H1 (cell line): ENCODE data around the gene ANKRD60. TPM values are rescaled to one million over a fixed set of nuclear protein-coding genes. Genes with fewer than 3 reads are reported as not detected.

ENCODE experiments used
- CTCF ChIA-PET: fragments of 300-600 bp; sonication (Branson Sonifier 250); formaldehyde crosslinking; loops from one replicate; lab custom pipeline; 2021; ENCODE audit not compliant: partially characterized antibody; lab: Charles Lee
- POLR2A ChIA-PET: fragments of 300-600 bp; sonication (Branson Sonifier 250); formaldehyde crosslinking; loops from one replicate; lab custom pipeline; 2021; ENCODE audit warnings: inconsistent platforms; ENCODE audit not compliant: partially characterized antibody; lab: Charles Lee
- DNase-seq, 2 experiments: peaks; one replicate each; pipeline versions ENCODE4 v3.0.0 to v3.0.0-alpha.2; 2010 to 2022; ENCODE audit warnings: low spot score in 2 of 2, low read depth in 1 of 2, mixed read lengths in 1 of 2
- FAIRE-seq: peaks from 2 replicates; lab custom pipeline; 2011; peaks lifted over from hg19 to GRCh38; lab: Jason Lieb, UNC
- H2AFZ ChIP-seq: 2 replicates; pipeline ENCODE4 v1.8.1; 2012; ENCODE audit warnings: low read length, inconsistent platforms
- H2AK5ac ChIP-seq: 2 replicates; pipeline ENCODE4 v1.6.1; 2013; ENCODE audit warnings: low read depth, low read length
- H2BK120ac ChIP-seq: replicated peaks from 2 replicates; pipeline ENCODE3; 2013; ENCODE audit warnings: low read depth, low read length, inconsistent platforms
- H2BK12ac ChIP-seq: 2 replicates; pipeline ENCODE4 v1.6.1; 2013; ENCODE audit warnings: low read depth, low read length
- H2BK15ac ChIP-seq: 2 replicates; pipeline ENCODE4 v1.6.1; 2013; ENCODE audit warnings: low read length
- H2BK20ac ChIP-seq: 2 replicates; pipeline ENCODE4 v1.6.1; 2013; ENCODE audit warnings: low read length
- H2BK5ac ChIP-seq: 2 replicates; pipeline ENCODE4 v1.6.1; 2013; ENCODE audit warnings: low read depth, low read length
- H3K14ac ChIP-seq: 2 replicates; pipeline ENCODE4 v1.6.1; 2013; ENCODE audit warnings: inconsistent platforms; ENCODE audit not compliant: insufficient read length
- H3K18ac ChIP-seq: 2 replicates; pipeline ENCODE4 v1.6.1; 2013; ENCODE audit warnings: low read length; ENCODE audit errors: extremely low read depth
- H3K23ac ChIP-seq: 2 replicates; pipeline ENCODE4 v1.6.1; 2013; ENCODE audit warnings: inconsistent platforms; ENCODE audit not compliant: insufficient read length
- H3K23me2 ChIP-seq: 2 replicates; pipeline ENCODE4 v1.6.1; 2013; ENCODE audit warnings: low read depth, low read length
- H3K27ac ChIP-seq: 2 replicates; pipeline ENCODE4 v1.6.1; 2011; ENCODE audit warnings: low read depth, low read length, inconsistent platforms
- H3K27me3 ChIP-seq, 4 experiments: replicated peaks in 1 of 4; 1 replicate in 1 of 4; 2 replicates in 3 of 4; pipeline versions ENCODE4 v1.6.1 to v1.8.1; 2011 to 2013; ENCODE audit warnings: low read length in 3 of 4, mild to moderate bottlenecking in 3 of 4, inconsistent platforms in 2 of 4, mixed read lengths in 2 of 4, moderate library complexity in 1 of 4; ENCODE audit not compliant: control insufficient read depth in 3 of 4, insufficient read depth in 3 of 4; ENCODE audit errors: extremely low read depth in 1 of 4
- H3K36me3 ChIP-seq, 4 experiments: 2 replicates each; pipeline versions ENCODE4 v1.6.1 to v1.8.1; 2011 to 2013; ENCODE audit warnings: mild to moderate bottlenecking in 4 of 4, low read length in 3 of 4, moderate library complexity in 2 of 4, control low read depth in 1 of 4, inconsistent platforms in 1 of 4; ENCODE audit not compliant: insufficient read depth in 4 of 4, control insufficient read depth in 2 of 4
- H3K4ac ChIP-seq: replicated peaks from 2 replicates; pipeline ENCODE3; 2013; ENCODE audit warnings: low read length, low read depth, mixed read lengths, inconsistent platforms; ENCODE audit not compliant: insufficient read length
- H3K4me1 ChIP-seq, 4 experiments: replicated peaks in 1 of 4; 1 replicate in 1 of 4; 2 replicates in 3 of 4; pipeline versions ENCODE4 v1.6.1 to v1.8.1; 2011 to 2013; ENCODE audit warnings: low read length in 3 of 4, inconsistent platforms in 2 of 4, mixed read lengths in 1 of 4; ENCODE audit not compliant: insufficient read depth in 4 of 4, control insufficient read depth in 3 of 4
- H3K4me2 ChIP-seq, 2 experiments: 2 replicates each; pipeline versions ENCODE4 v1.6.1 to v1.8.1; 2011 to 2013; ENCODE audit warnings: low read depth in 2 of 2, low read length in 2 of 2, control low read depth in 1 of 2, inconsistent platforms in 1 of 2, mild to moderate bottlenecking in 1 of 2; ENCODE audit not compliant: insufficient read depth in 1 of 2
- H3K4me3 ChIP-seq, 4 experiments: fragments of 200-600, 300-600 bp in 1 of 4; sonication (generic), shearing (Covaris generic), sonication (Bioruptor Twin) in 1 of 4; 2 replicates each; pipeline versions ENCODE4 v1.5.1 to v1.8.1; 2011 to 2016; ENCODE audit warnings: low read length in 4 of 4, low read depth in 3 of 4, control low read depth in 2 of 4, inconsistent platforms in 2 of 4, mild to moderate bottlenecking in 2 of 4, mixed read lengths in 1 of 4, moderate library complexity in 1 of 4; ENCODE audit not compliant: insufficient read depth in 2 of 4; ENCODE audit errors: extremely low read depth in 1 of 4
- H3K56ac ChIP-seq: replicated peaks from 2 replicates; pipeline ENCODE3; 2013; ENCODE audit warnings: low read depth, mild to moderate bottlenecking, mixed read lengths, low read length, inconsistent platforms; ENCODE audit not compliant: insufficient read length
- H3K79me1 ChIP-seq: 2 replicates; pipeline ENCODE4 v1.6.1; 2013; ENCODE audit warnings: low read depth, low read length, control low read depth
- H3K79me2 ChIP-seq, 2 experiments: 2 replicates each; pipeline versions ENCODE4 v1.6.1 to v1.8.1; 2012 to 2013; ENCODE audit warnings: low read length in 2 of 2, mild to moderate bottlenecking in 2 of 2, inconsistent platforms in 1 of 2; ENCODE audit not compliant: insufficient read depth in 2 of 2, control insufficient read depth in 1 of 2
- H3K9ac ChIP-seq, 4 experiments: replicated peaks in 1 of 4; 1 replicate in 1 of 4; 2 replicates in 3 of 4; pipeline versions ENCODE4 v1.6.1 to v1.8.1; 2011 to 2013; ENCODE audit warnings: low read depth in 3 of 4, low read length in 3 of 4, control low read depth in 2 of 4, mild to moderate bottlenecking in 2 of 4, moderate library complexity in 2 of 4, inconsistent platforms in 1 of 4; ENCODE audit errors: extremely low read depth in 1 of 4
- H3K9me3 ChIP-seq, 2 experiments: 2 replicates each; pipeline versions ENCODE4 v1.6.1 to v1.8.1; 2012 to 2013; ENCODE audit warnings: mild to moderate bottlenecking in 2 of 2, moderate library complexity in 2 of 2, control low read depth in 1 of 2, inconsistent platforms in 1 of 2, low read depth in 1 of 2, low read length in 1 of 2, mixed read lengths in 1 of 2; ENCODE audit not compliant: insufficient read depth in 2 of 2
- H4K20me1 ChIP-seq, 2 experiments: replicated peaks in 1 of 2; 2 replicates each; pipeline versions ENCODE3 to v1.8.1; 2011 to 2013; ENCODE audit warnings: inconsistent platforms in 2 of 2, low read length in 2 of 2, mild to moderate bottlenecking in 1 of 2; ENCODE audit not compliant: insufficient read depth in 2 of 2, control insufficient read depth in 1 of 2
- H4K5ac ChIP-seq: 2 replicates; pipeline ENCODE4 v1.6.1; 2013; ENCODE audit warnings: low read length, low read depth, mixed read lengths, inconsistent platforms; ENCODE audit not compliant: insufficient read length
- H4K8ac ChIP-seq: 2 replicates; pipeline ENCODE4 v1.8.0; 2013; ENCODE audit warnings: mild to moderate bottlenecking, moderate library complexity, low read length, inconsistent platforms; ENCODE audit not compliant: insufficient read depth; ENCODE audit errors: extremely low read depth
- H4K91ac ChIP-seq: replicated peaks from 2 replicates; pipeline ENCODE3; 2013; ENCODE audit warnings: low read length, mixed read lengths, inconsistent platforms; ENCODE audit not compliant: insufficient read length
- ATF3 ChIP-seq: IDR thresholded peaks from 2 replicates; pipeline ENCODE4 v1.6.1; 2011; ENCODE audit warnings: low read depth, mild to moderate bottlenecking, low read length; ENCODE audit not compliant: insufficient read depth
- BACH1 ChIP-seq: IDR thresholded peaks from 2 replicates; pipeline ENCODE4 v1.6.1; 2012; ENCODE audit warnings: low read length, improper control_type of control experiment
- BCL11A ChIP-seq, 2 experiments: IDR thresholded peaks; one replicate each; pipeline ENCODE4 v1.6.1; 2011; ENCODE audit warnings: low read depth in 2 of 2, low read length in 2 of 2, mild to moderate bottlenecking in 2 of 2
- CEBPB ChIP-seq: IDR thresholded peaks from 2 replicates; pipeline ENCODE4 v1.6.1; 2012; ENCODE audit warnings: low read depth, low read length
- HDAC2 ChIP-seq, 2 experiments: fragments of 300-600 bp in 1 of 2; sonication (generic) in 1 of 2; IDR thresholded peaks; 2 replicates each; pipeline ENCODE4 v1.6.1; 2011 to 2012; ENCODE audit warnings: low read depth in 2 of 2, low read length in 2 of 2, mild to moderate bottlenecking in 2 of 2, moderate library complexity in 2 of 2, borderline replicate concordance in 1 of 2, inconsistent platforms in 1 of 2
- JUND ChIP-seq: IDR thresholded peaks from 2 replicates; pipeline ENCODE4 v1.6.1; 2011; ENCODE audit warnings: mild to moderate bottlenecking, improper control_type of control experiment, low read length
- KDM5A ChIP-seq: fragments of 200-600 bp; IDR thresholded peaks from 2 replicates; pipeline ENCODE4 v1.7.1; 2012; ENCODE audit warnings: mild to moderate bottlenecking, low read length, inconsistent platforms, mixed read lengths
- MAFK ChIP-seq: IDR thresholded peaks from 2 replicates; pipeline ENCODE4 v1.6.1; 2012; ENCODE audit warnings: low read depth, mild to moderate bottlenecking, improper control_type of control experiment, low read length
- MAX ChIP-seq: IDR thresholded peaks from 2 replicates; pipeline ENCODE4 v1.6.1; 2012; ENCODE audit warnings: inconsistent platforms
- SIX5 ChIP-seq: IDR thresholded peaks from 2 replicates; pipeline ENCODE4 v1.6.1; 2011; ENCODE audit warnings: mild to moderate bottlenecking, low read depth, low read length
- SP4 ChIP-seq: IDR thresholded peaks from 2 replicates; pipeline ENCODE4 v1.6.1; 2012; ENCODE audit warnings: low read length, inconsistent platforms
- TAF7 ChIP-seq: optimal IDR thresholded peaks from 2 replicates; pipeline ENCODE3; 2011; ENCODE audit warnings: low read depth, mild to moderate bottlenecking, inconsistent platforms, low read length, moderate library complexity, borderline replicate concordance
- YY1 ChIP-seq: IDR thresholded peaks from 2 replicates; pipeline ENCODE4 v1.6.1; 2011; ENCODE audit warnings: low read depth, mild to moderate bottlenecking, low read length
- ZNF274 ChIP-seq: IDR thresholded peaks from 2 replicates; pipeline ENCODE4 v1.7.0; 2012; ENCODE audit warnings: low read length, borderline replicate concordance; ENCODE audit errors: extremely low read depth
- WGBS, 2 experiments: shearing (Covaris generic) in 1 of 2; methylation state at CpG; one replicate each; pipeline versions ENCODE4 v1.1.6 to v1.1.7; 2013 to 2015; ENCODE audit warnings: low lambda C conversion rate in 2 of 2, mixed read lengths in 2 of 2, inconsistent platforms in 1 of 2, low coverage in 1 of 2, missing lambda C conversion rate in 1 of 2; ENCODE audit not compliant: insufficient replicate concordance in 2 of 2, insufficient coverage in 1 of 2, insufficient read length in 1 of 2; ENCODE audit errors: extremely low coverage in 1 of 2, missing lambda C conversion rate in 1 of 2; 5-methylcytosine and 5-hydroxymethylcytosine counted together
- polyA plus RNA-seq, 7 experiments: library from polyadenylated mRNA; depleted of rRNA in 3 of 7; stranded (reverse) in 5 of 7; unstranded in 2 of 7; fragments of >200 nt in 5 of 7; fragments of 200-250 nt in 2 of 7; gene quantifications; 1 replicate in 5 of 7; 2 replicates in 1 of 7; 4 replicates in 1 of 7; pipeline versions ENCODE4 v1.2.1 to v1.2.3, GENCODE V29; 2011 to 2013; ENCODE audit warnings: missing spikeins in 2 of 7, mixed read lengths in 2 of 7
- total RNA-seq: library from RNA; stranded (reverse); fragmentation: NEBNext Ultra II Directional; extraction: Animal tissue kit (Norgen Biotek cat#: 25700); gene quantifications from 2 replicates; pipeline ENCODE4 v1.2.1, GENCODE V29; 2021

Gene ANKRD60
- total and polyA plus RNA-seq, 2 of the 8 experiments (the other 6 are each of a cell fraction or from before 2014, with no cell fraction given), result not detected

- Histone ChIP-seq H3K18ac (no peak overlapping the region), H4K5ac (no peak overlapping the region), H3K4ac (no peak overlapping the region), H3K79me1 (no peaks in the 10 kb centered on the region), H3K9me3 (no peaks in the 10 kb centered on the region), H3K27ac (no peak overlapping the region), H3K9ac (no peak overlapping the region), H2BK15ac (no peak overlapping the region), H3K4me3 (no peak overlapping the region), H3K4me2 (no peak overlapping the region), H3K23ac (no peak overlapping the region), H2AK5ac (no peak overlapping the region), H4K91ac (no peak overlapping the region), H2BK5ac (no peak overlapping the region), H2AFZ (no peak overlapping the region), H2BK20ac (no peak overlapping the region), H3K23me2 (peaks cover 4% of the 10 kb centered on the region; the same call in 1 of the 2 replicates), H3K14ac (no peak overlapping the region), H2BK120ac (no peak overlapping the region), H4K8ac (no peak overlapping the region), H2BK12ac (no peak overlapping the region), H4K20me1 (peaks cover 0 to 3% of the 10 kb centered on the region in 2 experiments), H3K36me3 (peaks cover 0 to 5% (median 0%) of the 10 kb centered on the region in 4 experiments; a peak in 1 of 8 replicates), H3K27me3 (no peaks in the 10 kb centered on the region; a peak in 1 of 7 replicates), H3K79me2 (no peaks in the 10 kb centered on the region), H3K56ac (no peak overlapping the region), H3K4me1 (no peaks in the 10 kb centered on the region; a peak in 1 of 7 replicates)
- DNase-seq, result no peak
- WGBS, 2 experiments, result 79% methylated on average over 5 of the region's 5 CpGs; no CpG with 5 or more reads in 1 of the 2 experiments
- CTCF ChIA-PET, result interaction anchor here (0.6 to 5.6 kb wide), 30 partner anchors 10 to 616 kb away, joined by 3 to 53 read pairs (median 4); no protein-coding TSS in a partner anchor
- FAIRE-seq, result no peak
- POLR2A ChIA-PET, result interaction anchor here (0.8 to 1.1 kb wide), 2 partner anchors 139 to 955 kb away, joined by 3 to 4 read pairs; no protein-coding TSS in a partner anchor
- TF ChIP-seq JUND (no peak), BACH1 (no peak), SIX5 (no peak), MAFK (no peak), MAX (no peak), KDM5A (no peak), TAF7 (no peak), YY1 (no peak), SP4 (no peak), CEBPB (no peak), ATF3 (no peak), BCL11A (IDR thresholded peaks at IDR 0.05; ENCODE audit: low read depth in 2 of 2, low read length in 2 of 2) (no peak), ZNF274 (no peak), HDAC2 (IDR thresholded peaks at IDR 0.05; ENCODE audit: borderline replicate concordance in 1 of 2, low read depth in 2 of 2, low read length in 2 of 2) (no peak)
These were observed 6.6 kb upstream of the ANKRD60 start for GRCh38 chr20:58235010-58235409.
